K562 (cell line): Measurements from ENCODE around the gene LAMA3. TPM values are rescaled to one million over a fixed set of nuclear protein-coding genes. Genes with fewer than 3 reads are reported as not detected.

Experiments used
- AFF1 ChIP-seq, 2 experiments: fragments of 450-650 bp; IDR thresholded peaks; 2 replicates each; pipeline ENCODE4 v1.6.1; 2018; ENCODE audit warnings: mild to moderate bottlenecking in 2 of 2, low read depth in 1 of 2; ENCODE audit not compliant: partially characterized antibody in 2 of 2
- BHLHE40 ChIP-seq: IDR thresholded peaks from 2 replicates; pipeline ENCODE4 v1.6.1; 2011; ENCODE audit warnings: low read length, improper control_type of control experiment
- CEBPG ChIP-seq, 3 experiments: fragments of 200-800 bp in 1 of 3; sonication (Bioruptor generic) in 1 of 3; sonication (generic) in 1 of 3; formaldehyde crosslinking in 1 of 3; IDR thresholded peaks in 2 of 3; conservative IDR thresholded peaks in 1 of 3; 2 replicates each; pipeline versions ENCODE4 v1.6.1 to v1.8.0; 2016 to 2022; ENCODE audit warnings: missing compliant biosample characterization in 2 of 3, missing genetic modification characterization in 2 of 3, mild to moderate bottlenecking in 1 of 3, missing genetic modification reagents in 1 of 3
- DMBX1 ChIP-seq: fragments of 250-450 bp; sonication (Bioruptor Pico); IDR thresholded peaks from 2 replicates; pipeline ENCODE4 v1.8.0; 2022; ENCODE audit warnings: inconsistent platforms, mild to moderate bottlenecking, moderate library complexity, borderline replicate concordance
- GTF2B ChIP-seq: IDR thresholded peaks from 2 replicates; pipeline ENCODE4 v1.6.1; 2011; ENCODE audit not compliant: insufficient read length; ENCODE audit errors: extremely low read depth
- RBM15 ChIP-seq: fragments of 200-400 bp; formaldehyde crosslinking; IDR thresholded peaks from 2 replicates; pipeline ENCODE4 v1.6.1; 2018; ENCODE audit warnings: mild to moderate bottlenecking, low read length, moderate library complexity; ENCODE audit not compliant: insufficient read depth
- TCFL5 ChIP-seq: fragments of 250-450 bp; sonication (Bioruptor Pico); conservative IDR thresholded peaks from 2 replicates; pipeline ENCODE4 v1.6.1; 2021; ENCODE audit warnings: mild to moderate bottlenecking, moderate library complexity, matching md5 sums
- ZBTB26 ChIP-seq: fragments of 450-650 bp; formaldehyde crosslinking; IDR thresholded peaks from 2 replicates; pipeline ENCODE4 v1.4.0; 2022; ENCODE audit warnings: missing genetic modification characterization
- ZNF174 ChIP-seq: fragments of 250-450 bp; sonication (Bioruptor Pico); IDR thresholded peaks from 2 replicates; pipeline ENCODE4 v1.4.0; 2020; ENCODE audit warnings: mild to moderate bottlenecking
- ZNF224 ChIP-seq: sonication (generic); formaldehyde crosslinking; IDR thresholded peaks from 2 replicates; pipeline ENCODE4 v1.8.0; 2022; ENCODE audit warnings: mild to moderate bottlenecking, missing genetic modification reagents
- ZNF318 ChIP-seq, 2 experiments: fragments of 450-650 bp; IDR thresholded peaks; 2 replicates each; pipeline ENCODE4 v1.6.1; 2016; ENCODE audit warnings: mild to moderate bottlenecking in 2 of 2, borderline replicate concordance in 1 of 2, low read depth in 1 of 2, moderate library complexity in 1 of 2
- ZSCAN29 ChIP-seq: fragments of 450-650 bp; IDR thresholded peaks from 2 replicates; pipeline ENCODE4 v1.6.1; 2017
- polyA plus RNA-seq, 8 experiments: library from polyadenylated mRNA; depleted of rRNA in 4 of 8; stranded (reverse) in 5 of 8; unstranded in 3 of 8; fragments of >200 nt; fragmentation: Nextera tagmentation in 2 of 8; fragmentation: Illumina TruSeq in 1 of 8; extraction: Ambion mirVana in 2 of 8; extraction: Trizol in 1 of 8; gene quantifications; 2 replicates each; pipeline versions ENCODE4 v1.2.1 to v1.2.3, GENCODE V29; 2011 to 2014; ENCODE audit warnings: inconsistent platforms in 1 of 8, missing spikeins in 1 of 8
- total RNA-seq, 7 experiments: library from RNA; depleted of rRNA in 6 of 7; stranded (reverse); fragments of >200 nt in 6 of 7; fragmentation: Illumina TruSeq in 2 of 7; extraction: Trizol in 2 of 7; gene quantifications; 2 replicates each; pipeline versions ENCODE4 v1.2.1 to v1.2.3, GENCODE V29; 2011 to 2021; ENCODE audit warnings: low replicate concordance in 1 of 7

The LAMA3 gene
- total and polyA plus RNA-seq, 9 of the 15 experiments (the other 6 are each of a cell fraction or from before 2014, with no cell fraction given): 0.07 TPM; not detected in 8

- TF ChIP-seq AFF1 (IDR thresholded peaks at IDR 0.05; ENCODE audit: low read depth in 1 of 2, partially characterized antibody in 2 of 2) (peak in 1 of 2 experiments; percentile 46), ZNF224 (no peak), BHLHE40 (no peak), RBM15 (no peak), GTF2B (no peak), ZBTB26 (CRISPR knock-in tag) (no peak), ZSCAN29 (no peak), ZNF318 (IDR thresholded peaks at IDR 0.05; ENCODE audit: borderline replicate concordance in 1 of 2, low read depth in 1 of 2) (peak in 1 of 2 experiments; percentile 91; a peak in 2 of 4 replicates), CEBPG (CRISPR knock-in tag; IDR thresholded peaks at IDR 0.05) (no peak), CEBPG (tag; conservative IDR thresholded peaks at IDR 0.05 in 1 of 2, IDR thresholded peaks at IDR 0.05 in 1 of 2) (no peak), ZNF174 (CRISPR knock-in tag) (no peak), TCFL5 (CRISPR knock-in tag) (no peak), DMBX1 (CRISPR knock-in tag) (no peak)
Observed at GRCh38 chr18:23719634-23720201, 30.5 kb downstream of the LAMA3 start (continued).
